Immature natural killer cell (primary cell): ENCODE results near the gene OR56A4. TPM values are rescaled to one million over a fixed set of nuclear protein-coding genes. Genes with fewer than 3 reads are reported as not detected.

Experiments
- DNase-seq, 3 donors: peaks; one replicate each; pipeline ENCODE4 v3.0.0; 2022; ENCODE audit warnings: mixed read lengths in 1 of 3
- H3K27ac Mint-ChIP-seq, 6 donors: one replicate each; pipeline ENCODE4 v1.8.0; 2020; ENCODE audit warnings: mixed read lengths in 6 of 6, mild to moderate bottlenecking in 5 of 6, inconsistent platforms in 4 of 6, moderate library complexity in 3 of 6
- H3K27me3 Mint-ChIP-seq, 3 donors: one replicate each; pipeline ENCODE4 v1.8.0; 2020 to 2021; ENCODE audit warnings: low read depth in 3 of 3, mild to moderate bottlenecking in 3 of 3, mixed read lengths in 3 of 3, moderate library complexity in 3 of 3, inconsistent platforms in 1 of 3
- H3K36me3 Mint-ChIP-seq, 3 donors: one replicate each; pipeline ENCODE4 v1.8.0; 2020; ENCODE audit warnings: mixed read lengths in 3 of 3, inconsistent platforms in 2 of 3, mild to moderate bottlenecking in 2 of 3
- H3K4me1 Mint-ChIP-seq, 2 donors: one replicate each; pipeline ENCODE4 v1.8.0; 2020; ENCODE audit warnings: inconsistent platforms in 2 of 2, mild to moderate bottlenecking in 2 of 2, mixed read lengths in 2 of 2, moderate library complexity in 1 of 2
- H3K4me3 Mint-ChIP-seq, 5 donors: one replicate each; pipeline ENCODE4 v1.8.0; 2020; ENCODE audit warnings: mild to moderate bottlenecking in 5 of 5, mixed read lengths in 5 of 5, inconsistent platforms in 3 of 5, moderate library complexity in 3 of 5
- H3K9me3 Mint-ChIP-seq, 6 donors: one replicate each; pipeline ENCODE4 v1.8.0; 2020; ENCODE audit warnings: mild to moderate bottlenecking in 6 of 6, mixed read lengths in 6 of 6, inconsistent platforms in 4 of 6, moderate library complexity in 3 of 6
- polyA plus RNA-seq, 3 donors: library from polyadenylated mRNA; unstranded; fragments of 300-500 nt; fragmentation: Illumina TruSeq; gene quantifications; one replicate each; pipeline ENCODE4 v1.2.3, GENCODE V29; 2021

The OR56A4 gene
- polyA plus RNA-seq, result not detected

GRCh38 chr11:6006846-6007245 is at the start of gene OR56A4:
Gene OR56A4 (minus strand): TSS chr11:6006946. CDS start chr11:6002992, 3,954 bp downstream.
- no peaks in the 10 kb centered on the region for H3K4me1 Mint-ChIP-seq
- DNase-seq, result no peak

GRCh38 chr11:6055569-6055968 is 48.8 kb upstream of the OR56A4 start:
- no peak overlapping the region for H3K4me3 Mint-ChIP-seq

More at GRCh38 chr11:6006846-6007245, at the start of gene OR56A4:
- Mint-ChIP-seq H3K36me3 (no peaks in the 10 kb centered on the region), H3K4me3 (no peak within 1 kb of the TSS), H3K27me3 (peaks cover 1 to 9% (median 3%) of the 10 kb centered on the region in 3 donors), H3K27ac (no peak within 1 kb of the TSS), H3K9me3 (no peaks in the 10 kb centered on the region)

GRCh38 chr11:6052374-6052773 is 45.6 kb upstream of the OR56A4 start:
- Mint-ChIP-seq H3K27ac (no peak overlapping the region), H3K36me3 (no peaks in the 10 kb centered on the region), H3K9me3 (no peaks in the 10 kb centered on the region), H3K4me1 (no peaks in the 10 kb centered on the region), H3K4me3 (no peak overlapping the region), H3K27me3 (peaks cover 1 to 14% (median 2%) of the 10 kb centered on the region in 3 donors)
- DNase-seq, result no peak

More at GRCh38 chr11:6055569-6055968, 48.8 kb upstream of the OR56A4 start:
- H3K36me3 Mint-ChIP-seq, result no peaks in the 10 kb centered on the region
- no peaks in the 10 kb centered on the region for H3K9me3 Mint-ChIP-seq
- DNase-seq, result no peak
- H3K27me3 Mint-ChIP-seq, result peaks cover 0 to 14% (median 5%) of the 10 kb centered on the region in 3 donors
- no peaks in the 10 kb centered on the region for H3K4me1 Mint-ChIP-seq
- H3K27ac Mint-ChIP-seq, result no peak overlapping the region

- Mint-ChIP-seq H3K9me3 (no peaks in the 10 kb centered on the region), H3K27ac (no peak overlapping the region), H3K27me3 (peaks cover 0 to 13% (median 12%) of the 10 kb centered on the region in 3 donors), H3K4me1 (no peaks in the 10 kb centered on the region), H3K36me3 (no peaks in the 10 kb centered on the region), H3K4me3 (no peak overlapping the region)
- no peak for DNase-seq
Measured at GRCh38 chr11:6040874-6041273, 34.1 kb upstream of the OR56A4 start.

GRCh38 chr11:6030708-6031405 is 24.1 kb upstream of the OR56A4 start, which contains the start of gene OR56A1:
Gene OR56A1 (minus strand): TSS chr11:6030758. CDS start chr11:6027692, 3,066 bp downstream.
- Mint-ChIP-seq H3K27ac (no peak within 1 kb of the TSS), H3K27me3 (peaks cover 1 to 3% (median 1%) of the 10 kb centered on the region in 3 donors), H3K4me1 (no peaks in the 10 kb centered on the region), H3K9me3 (no peaks in the 10 kb centered on the region), H3K4me3 (no peak within 1 kb of the TSS), H3K36me3 (no peaks in the 10 kb centered on the region)
- no peak for DNase-seq

- peaks cover 0 to 6% (median 1%) of the 10 kb centered on the region in 3 donors for H3K27me3 Mint-ChIP-seq
Measured at GRCh38 chr11:6027501-6027900, 20.8 kb upstream of the OR56A4 start.

GRCh38 chr11:6025056-6025455 is 18.3 kb upstream of the OR56A4 start:
- Mint-ChIP-seq H3K9me3 (no peaks in the 10 kb centered on the region), H3K27me3 (peaks cover 0 to 6% (median 4%) of the 10 kb centered on the region in 3 donors), H3K27ac (no peak overlapping the region), H3K4me3 (no peak overlapping the region), H3K4me1 (no peaks in the 10 kb centered on the region), H3K36me3 (no peaks in the 10 kb centered on the region)
- DNase-seq, result no peak

More at GRCh38 chr11:6027501-6027900, 20.8 kb upstream of the OR56A4 start:
- no peak for DNase-seq
- H3K4me1 Mint-ChIP-seq, result no peaks in the 10 kb centered on the region
- H3K4me3 Mint-ChIP-seq, result no peak overlapping the region
- H3K36me3 Mint-ChIP-seq, result no peaks in the 10 kb centered on the region
- H3K27ac Mint-ChIP-seq, result no peak overlapping the region
- H3K9me3 Mint-ChIP-seq, result no peaks in the 10 kb centered on the region

GRCh38 chr11:6022956-6023355 is 16.2 kb upstream of the OR56A4 start:
- Mint-ChIP-seq H3K4me3 (no peak overlapping the region), H3K36me3 (no peaks in the 10 kb centered on the region), H3K9me3 (peaks cover 0 to 2% (median 0%) of the 10 kb centered on the region in 6 donors), H3K27ac (no peak overlapping the region), H3K4me1 (no peaks in the 10 kb centered on the region), H3K27me3 (peaks cover 0 to 8% (median 2%) of the 10 kb centered on the region in 3 donors)
- DNase-seq, result peak; percentile 24 to 57 (median 40)

- Mint-ChIP-seq H3K27ac (no peak overlapping the region), H3K4me3 (no peak overlapping the region), H3K9me3 (peaks cover 0 to 17% (median 6%) of the 10 kb centered on the region in 6 donors), H3K4me1 (no peaks in the 10 kb centered on the region), H3K36me3 (no peaks in the 10 kb centered on the region), H3K27me3 (peaks cover 3 to 13% (median 12%) of the 10 kb centered on the region in 3 donors)
- no peak for DNase-seq
Measured at GRCh38 chr11:6013042-6013441, 6.3 kb upstream of the OR56A4 start.

GRCh38 chr11:6012035-6012668 is 5.4 kb upstream of the OR56A4 start:
- DNase-seq, result no peak
- H3K9me3 Mint-ChIP-seq, result peaks cover 0 to 12% (median 6%) of the 10 kb centered on the region in 6 donors
- H3K27me3 Mint-ChIP-seq, result peaks cover 3 to 7% (median 7%) of the 10 kb centered on the region in 3 donors
- no peaks in the 10 kb centered on the region for H3K36me3 Mint-ChIP-seq
- no peak overlapping the region for H3K4me3 Mint-ChIP-seq
- no peaks in the 10 kb centered on the region for H3K4me1 Mint-ChIP-seq
- H3K27ac Mint-ChIP-seq, result no peak overlapping the region

GRCh38 chr11:6006395-6006794 is 351 bp downstream of the OR56A4 start:
- no peaks in the 10 kb centered on the region for H3K4me1 Mint-ChIP-seq
- H3K4me3 Mint-ChIP-seq, result no peak overlapping the region
- no peak overlapping the region for H3K27ac Mint-ChIP-seq
- DNase-seq, result no peak
- H3K27me3 Mint-ChIP-seq, result peaks cover 1 to 10% (median 3%) of the 10 kb centered on the region in 3 donors
- H3K36me3 Mint-ChIP-seq, result no peaks in the 10 kb centered on the region
- H3K9me3 Mint-ChIP-seq, result no peaks in the 10 kb centered on the region

GRCh38 chr11:6002202-6002699 is 4.5 kb downstream of the OR56A4 start:
- peaks cover 0 to 6% (median 3%) of the 10 kb centered on the region in 3 donors for H3K27me3 Mint-ChIP-seq

GRCh38 chr11:5994791-5995190 is 12.0 kb downstream of the OR56A4 start:
- DNase-seq, result no peak
- Mint-ChIP-seq H3K9me3 (no peaks in the 10 kb centered on the region), H3K27me3 (peaks cover 0 to 8% (median 2%) of the 10 kb centered on the region in 3 donors), H3K4me3 (no peak overlapping the region), H3K27ac (no peak overlapping the region), H3K36me3 (no peaks in the 10 kb centered on the region), H3K4me1 (no peaks in the 10 kb centered on the region)

More at GRCh38 chr11:6002202-6002699, 4.5 kb downstream of the OR56A4 start:
- Mint-ChIP-seq H3K27ac (no peak overlapping the region), H3K36me3 (no peaks in the 10 kb centered on the region), H3K4me1 (no peaks in the 10 kb centered on the region), H3K4me3 (no peak overlapping the region), H3K9me3 (no peaks in the 10 kb centered on the region)
- no peak for DNase-seq

GRCh38 chr11:5992604-5993251 is 14.0 kb downstream of the OR56A4 start:
- Mint-ChIP-seq H3K36me3 (no peaks in the 10 kb centered on the region), H3K27ac (no peak overlapping the region), H3K27me3 (peaks cover 0 to 6% (median 3%) of the 10 kb centered on the region in 3 donors), H3K9me3 (no peaks in the 10 kb centered on the region), H3K4me3 (no peak overlapping the region), H3K4me1 (no peaks in the 10 kb centered on the region)
- DNase-seq, result no peak
